NCI-H510A (cell line): ENCODE data around the gene OS9.

Experiments
- DNase-seq: peaks from one replicate; lab custom pipeline; 2025; lab: John Stamatoyannopoulos, UW

OS9 gene

DNA sequence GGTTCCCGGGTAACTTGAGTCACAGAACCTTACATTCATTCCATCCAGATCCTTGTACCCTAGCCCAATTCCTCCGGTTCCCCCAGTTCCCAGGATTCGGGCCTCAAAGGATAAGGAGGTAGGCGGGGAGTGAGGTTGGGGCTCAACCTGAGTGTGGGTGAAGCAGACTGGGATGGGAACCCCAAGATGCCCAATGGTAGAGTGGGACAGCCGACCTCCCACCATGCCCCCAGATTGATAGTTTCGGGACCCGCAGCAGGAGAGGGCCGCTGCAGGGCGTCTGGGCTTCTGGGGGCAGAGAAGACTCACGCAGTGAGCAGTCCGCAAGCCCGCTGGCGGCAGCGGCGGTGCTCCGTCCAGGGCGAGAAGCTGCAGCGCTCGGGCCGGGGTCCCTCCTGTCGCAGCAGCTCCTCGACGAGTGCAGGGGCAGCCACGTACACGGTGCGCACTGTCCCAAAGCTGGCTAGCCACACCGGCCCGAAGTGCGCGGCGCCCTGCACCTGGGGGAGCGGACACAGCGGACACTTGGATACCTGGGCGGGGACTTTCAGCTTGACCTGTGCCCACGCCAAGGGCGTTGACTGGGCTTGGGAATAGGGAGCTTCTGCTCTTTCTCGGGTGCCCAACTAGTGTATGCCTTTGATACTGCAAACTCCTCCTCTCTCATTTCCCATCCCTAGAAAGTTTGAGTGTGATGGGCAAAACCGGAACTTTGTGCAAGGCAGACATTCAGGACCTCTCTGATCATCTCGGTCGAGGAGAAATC lies 71.9 kb downstream of the OS9 start:
- no peak for DNase-seq

DNA sequence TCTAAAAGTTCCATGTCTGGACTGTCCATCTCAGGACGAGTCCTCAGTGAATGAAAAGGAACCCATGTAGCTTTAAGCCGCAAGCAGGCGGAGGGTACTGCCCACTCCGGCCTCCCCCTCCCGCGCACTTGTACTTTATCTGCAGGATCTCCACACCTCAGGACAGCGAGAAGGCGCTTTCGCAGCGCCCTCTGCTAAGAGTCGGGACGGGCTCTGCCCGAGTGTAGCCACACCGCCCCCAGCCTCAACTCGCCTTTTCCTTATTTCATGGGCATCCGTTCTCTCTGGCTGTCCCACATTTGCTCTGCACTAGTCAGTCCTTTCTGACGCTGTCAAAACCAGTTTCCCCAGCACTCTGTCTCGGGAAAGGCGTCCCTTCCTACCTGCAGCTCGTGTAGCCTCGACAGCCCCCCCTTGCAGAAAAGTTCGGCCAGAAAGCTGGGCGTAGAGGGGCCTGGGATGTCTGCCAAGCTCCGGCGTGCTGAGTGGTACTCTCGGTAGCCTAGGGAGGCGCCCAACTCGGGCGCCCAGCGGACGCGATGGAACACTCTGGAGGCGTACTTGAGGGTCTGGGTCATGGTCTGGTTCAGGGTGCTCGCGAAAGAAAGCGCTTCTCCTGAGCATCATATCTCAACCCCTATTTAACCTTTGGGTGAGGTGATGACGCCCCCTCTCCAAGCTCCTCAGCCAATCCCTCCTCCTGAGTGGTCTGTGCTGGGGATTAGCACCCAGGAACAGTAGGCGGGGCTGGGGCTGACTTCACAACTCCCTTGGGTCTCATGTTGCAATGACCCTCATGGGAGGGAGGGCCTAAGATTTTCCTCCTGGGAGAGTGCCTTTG lies 72.8 kb downstream of the OS9 start, which contains the start of gene CYP27B1:
Gene CYP27B1 (minus strand): TSS at position 615 of the 841 bp plus-strand sequence. CDS start 37 bp downstream, at position 578.
- DNase-seq: peak; percentile 64

DNA sequence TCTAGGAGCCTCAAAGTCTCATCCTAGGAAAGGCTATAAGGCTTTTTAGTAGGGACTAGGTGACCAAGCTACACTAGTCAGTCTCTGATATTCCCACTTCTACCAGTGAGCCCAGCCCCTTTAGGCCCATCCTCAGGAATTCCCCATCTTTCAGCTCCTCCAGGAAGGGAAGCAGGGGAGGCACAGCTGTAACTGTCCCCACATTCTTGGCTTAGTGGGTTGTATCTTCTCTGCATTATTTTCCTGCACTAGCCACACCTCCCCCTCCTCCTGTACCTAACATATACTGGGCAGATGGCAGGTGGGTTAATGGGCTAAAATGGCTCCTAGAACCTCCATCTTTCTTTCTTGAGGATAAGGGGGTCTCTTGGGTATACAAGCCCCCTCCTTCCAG lies 73.4 kb downstream of the OS9 start:
- no peak for DNase-seq

DNA sequence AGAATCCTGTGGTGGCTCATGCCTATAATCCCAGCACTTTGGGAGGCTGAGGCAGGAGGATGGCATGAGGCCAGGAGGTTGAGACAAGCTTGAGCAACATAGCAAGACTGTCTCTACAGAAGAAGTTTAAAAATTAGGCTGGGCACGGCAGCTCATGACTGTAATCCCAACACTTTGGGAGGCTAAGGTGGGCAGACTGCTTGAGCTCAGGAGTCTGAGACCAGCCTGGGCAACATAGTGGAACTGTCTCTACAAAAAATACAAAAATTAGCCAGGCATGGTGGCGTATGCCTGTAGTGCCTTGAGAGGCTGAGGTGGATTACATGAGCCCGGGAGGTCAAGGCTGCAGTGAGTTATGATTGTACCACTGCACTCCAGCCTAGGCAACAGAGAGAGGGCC lies 73.9 kb downstream of the OS9 start:
- DNase-seq: no peak

DNA sequence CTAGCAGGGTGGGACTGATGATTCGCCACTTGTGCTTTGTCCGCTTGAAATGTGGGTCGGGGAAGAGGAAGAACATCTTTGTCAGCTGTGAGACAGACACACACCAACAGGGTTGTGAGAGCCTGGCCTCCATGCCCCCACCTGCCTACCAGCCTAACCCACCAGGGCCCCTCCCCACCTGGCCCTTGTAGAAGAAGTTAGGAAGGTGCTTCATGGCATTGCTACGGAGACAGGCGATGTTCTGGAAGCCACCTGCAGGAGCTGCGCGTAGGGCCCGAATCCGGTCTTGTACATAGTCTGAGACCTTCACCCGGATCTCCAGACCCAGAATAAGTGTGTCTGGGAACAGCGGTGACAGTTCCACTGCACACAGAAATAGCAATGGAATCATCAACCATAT lies 75.7 kb downstream of the OS9 start:
- DNase-seq: no peak

DNA sequence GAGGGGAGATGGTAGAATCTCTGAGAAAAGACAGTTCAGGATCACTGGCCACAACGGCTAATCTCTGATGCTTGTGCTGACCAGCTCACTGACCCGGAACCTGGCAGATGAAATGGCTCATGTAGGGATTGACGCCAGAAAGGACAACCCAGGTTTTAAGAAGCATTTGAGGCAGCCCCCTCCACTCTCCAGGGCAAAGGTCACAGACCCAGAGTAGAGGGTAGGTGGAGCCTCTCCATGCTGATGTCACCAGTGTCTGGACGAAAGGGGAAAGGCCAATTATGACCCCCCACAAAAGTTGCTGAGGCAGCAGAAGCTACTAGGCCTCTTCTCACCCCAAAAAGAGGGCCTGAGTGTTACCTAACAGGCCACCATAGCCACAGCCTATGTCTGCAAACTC lies 76.8 kb downstream of the OS9 start:
- no peak for DNase-seq
